ENCODE results near the gene GFPT2.

The GFPT2 gene

GRCh38 chr5:180329606-180330269 lies 23.4 kb downstream of the GFPT2 start:
- TF ChIP-seq CTCF (IDR thresholded peaks at IDR 0.05), result no peak
- DNase-seq (ENCODE audit: low spot score), result no peak
- Histone ChIP-seq H3K27ac (peak overlapping the region in 1 of 2 donors; percentile 27), H3K4me3 (no peak overlapping the region)

- no peak for DNase-seq (ENCODE audit: low spot score)
- Histone ChIP-seq H3K4me3 (no peak overlapping the region), H3K27ac (no peak overlapping the region)
- no peak for TF ChIP-seq CTCF (IDR thresholded peaks at IDR 0.05)
These were observed 24.0 kb downstream of the GFPT2 start for GRCh38 chr5:180329138-180329435.

- Histone ChIP-seq H3K4me3 (no peak overlapping the region), H3K27ac (peak overlapping the region in 1 of 2 donors; percentile 3)
- peak; percentile 54 for TF ChIP-seq CTCF (IDR thresholded peaks at IDR 0.05)
- DNase-seq (ENCODE audit: low spot score), result no peak
These were observed 24.6 kb downstream of the GFPT2 start for GRCh38 chr5:180328296-180329137.

GRCh38 chr5:180326989-180327565 lies 26.1 kb downstream of the GFPT2 start:
- DNase-seq (ENCODE audit: low spot score), result no peak
- no peak for TF ChIP-seq CTCF (IDR thresholded peaks at IDR 0.05)
- H3K27ac ChIP-seq, result no peak overlapping the region
- no peak overlapping the region for H3K4me3 ChIP-seq

- Histone ChIP-seq H3K27ac (no peak overlapping the region), H3K4me3 (no peak overlapping the region)
- TF ChIP-seq CTCF (IDR thresholded peaks at IDR 0.05), result no peak
- DNase-seq (ENCODE audit: low spot score), result no peak
These were observed 28.6 kb downstream of the GFPT2 start for GRCh38 chr5:180324601-180324950.

GRCh38 chr5:180323941-180324600 lies 29.1 kb downstream of the GFPT2 start:
- DNase-seq (ENCODE audit: low spot score), result no peak
- TF ChIP-seq CTCF (IDR thresholded peaks at IDR 0.05), result no peak
- no peak overlapping the region for H3K4me3 ChIP-seq
- no peak overlapping the region for H3K27ac ChIP-seq
